GM12878 (cell line): Measurements from ENCODE around the gene DOCK2. TPM values are rescaled to one million over a fixed set of nuclear protein-coding genes. Genes with fewer than 3 reads are reported as not detected.

Source experiments
- ATAC-seq: fragments of 200-7000 bp; cut with Tn5 transposase; 3 replicates; pipeline ENCODE4 v1.9.1; 2020; ENCODE audit warnings: mild to moderate bottlenecking, moderate library complexity
- BruUV-seq: library from RNA; stranded (reverse); fragments of 400-500 nt; replicated peaks from 2 replicates; lab custom pipeline; 2021; lab: Mats Ljungman, UMichigan
- CTCF ChIA-PET: fragments of 300-600 bp; sonication (Branson Sonifier 250); formaldehyde crosslinking; extraction: SDS; loops from one replicate; lab custom pipeline; 2021; ENCODE audit warnings: inconsistent platforms; lab: Yijun Ruan, JAX
- POLR2A ChIA-PET: fragments of 350-600 bp; formaldehyde crosslinking; extraction: SDS; loops from one replicate; lab custom pipeline; 2021; ENCODE audit warnings: inconsistent platforms; lab: Charles Lee
- RAD21 ChIA-PET: fragments of 300-600 bp; sonication (Branson Sonifier 250); formaldehyde crosslinking; loops from one replicate; lab custom pipeline; 2023; ENCODE audit warnings: antibody characterized with exemption; ENCODE audit not compliant: unreplicated experiment; lab: Charles Lee
- SMC1A ChIA-PET: fragments of 300-600 bp; sonication (Branson Sonifier 250); formaldehyde crosslinking; loops from one replicate; lab custom pipeline; 2023; ENCODE audit not compliant: unreplicated experiment, uncharacterized antibody; lab: Charles Lee
- DNase-seq: peaks from one replicate; pipeline ENCODE4 v3.0.0-alpha.2; 2011; ENCODE audit warnings: low read depth, low spot score
- FAIRE-seq: peaks from 3 replicates; lab custom pipeline; 2011; peaks lifted over from hg19 to GRCh38; lab: Jason Lieb, UNC
- H2AFZ ChIP-seq: 2 replicates; pipeline ENCODE4 v1.6.0; 2011; ENCODE audit warnings: low read depth, low read length, control low read depth; ENCODE audit not compliant: control insufficient read depth
- H3K27ac ChIP-seq: 2 replicates; pipeline ENCODE4 v1.5.1; 2011; ENCODE audit warnings: control low read depth; ENCODE audit not compliant: control insufficient read depth, insufficient read depth
- H3K27me3 ChIP-seq, 2 experiments: replicated peaks in 1 of 2; 2 replicates each; pipeline versions ENCODE4 v1.6.0 to v1.6.1; 2011; ENCODE audit warnings: low read length in 1 of 2; ENCODE audit not compliant: control insufficient read depth in 2 of 2, insufficient read depth in 2 of 2
- H3K36me3 ChIP-seq, 2 experiments: 2 replicates each; pipeline ENCODE4 v1.5.1; 2011; ENCODE audit warnings: low read length in 1 of 2; ENCODE audit not compliant: control insufficient read depth in 2 of 2, insufficient read depth in 2 of 2
- H3K4me1 ChIP-seq: 2 replicates; pipeline ENCODE4 v1.6.1; 2011; ENCODE audit warnings: mild to moderate bottlenecking, low read length, moderate library complexity, mixed read lengths; ENCODE audit not compliant: control insufficient read depth, insufficient read depth
- H3K4me2 ChIP-seq: 2 replicates; pipeline ENCODE4 v1.6.0; 2011; ENCODE audit warnings: control low read depth; ENCODE audit not compliant: control insufficient read depth, insufficient read depth
- H3K4me3 ChIP-seq: fragments of 200-600 bp; sonication (generic); 2 replicates; pipeline ENCODE4 v1.5.1; 2016
- H3K79me2 ChIP-seq: 2 replicates; pipeline ENCODE4 v1.6.0; 2011; ENCODE audit warnings: low read length; ENCODE audit not compliant: control insufficient read depth, insufficient read depth
- H3K9ac ChIP-seq: 2 replicates; pipeline ENCODE4 v1.8.0; 2011; ENCODE audit warnings: low read length, control low read depth, mixed read lengths; ENCODE audit not compliant: control insufficient read depth, insufficient read depth
- H3K9me3 ChIP-seq: replicated peaks from 3 replicates; pipeline ENCODE4 v1.5.1; 2011; ENCODE audit warnings: mild to moderate bottlenecking, low read length; ENCODE audit not compliant: control insufficient read depth, insufficient read depth
- H4K20me1 ChIP-seq: 2 replicates; pipeline ENCODE4 v1.6.0; 2011; ENCODE audit not compliant: control insufficient read depth, insufficient read depth
- ASH2L ChIP-seq: fragments of 300-600, 200-600 bp; sonication (generic); IDR thresholded peaks from 2 replicates; pipeline ENCODE4 v1.6.1; 2017; ENCODE audit warnings: low read depth, mild to moderate bottlenecking, borderline replicate concordance
- DPF2 ChIP-seq: fragments of 450-650 bp; IDR thresholded peaks from 2 replicates; pipeline ENCODE4 v1.6.1; 2017; ENCODE audit warnings: mild to moderate bottlenecking
- EGR1 ChIP-seq, 2 experiments: IDR thresholded peaks; 1 replicate in 1 of 2; 2 replicates in 1 of 2; pipeline ENCODE4 v1.6.1; 2011 to 2012; ENCODE audit warnings: low read depth in 2 of 2, low read length in 2 of 2, borderline replicate concordance in 1 of 2, mild to moderate bottlenecking in 1 of 2, moderate library complexity in 1 of 2
- EZH2 ChIP-seq: IDR thresholded peaks from 2 replicates; pipeline ENCODE4 v1.6.1; 2012; ENCODE audit warnings: low read depth, mild to moderate bottlenecking, control low read depth, inconsistent platforms, low read length, borderline replicate concordance; ENCODE audit not compliant: control insufficient read depth
- HCFC1 ChIP-seq: fragments of 150-350 bp; IDR thresholded peaks from 2 replicates; pipeline ENCODE4 v1.6.1; 2014; ENCODE audit warnings: low read length
- HDAC6 ChIP-seq: fragments of 200-600 bp; sonication (generic); IDR thresholded peaks from one replicate; pipeline ENCODE4 v1.8.0; 2017; ENCODE audit warnings: antibody characterized with exemption; ENCODE audit not compliant: unreplicated experiment
- HDGF ChIP-seq: fragments of 450-650 bp; IDR thresholded peaks from 2 replicates; pipeline ENCODE4 v1.6.1; 2016; ENCODE audit warnings: antibody characterized with exemption
- IRF4 ChIP-seq: IDR thresholded peaks from 2 replicates; pipeline ENCODE4 v1.6.1; 2011; ENCODE audit warnings: low read depth, low read length
- MLLT1 ChIP-seq: fragments of 450-650 bp; IDR thresholded peaks from 2 replicates; pipeline ENCODE4 v1.6.1; 2016; ENCODE audit warnings: mild to moderate bottlenecking
- NKRF ChIP-seq: fragments of 450-650 bp; conservative IDR thresholded peaks from 2 replicates; pipeline ENCODE4 v1.6.1; 2017; ENCODE audit warnings: mild to moderate bottlenecking, moderate library complexity
- NR2F1 ChIP-seq: fragments of 450-650 bp; conservative IDR thresholded peaks from 2 replicates; pipeline ENCODE4 v1.6.1; 2017; ENCODE audit warnings: mild to moderate bottlenecking
- TBL1XR1 ChIP-seq: IDR thresholded peaks from 2 replicates; pipeline ENCODE4 v1.6.1; 2012; ENCODE audit warnings: low read depth, low read length, improper control_type of control experiment
- WGBS: methylation state at CpG from one replicate; pipeline ENCODE4 v1.1.6; 2016; ENCODE audit warnings: low lambda C conversion rate; ENCODE audit not compliant: insufficient replicate concordance, insufficient coverage; ENCODE audit errors: missing lambda C conversion rate; 5-methylcytosine and 5-hydroxymethylcytosine counted together
- in situ Hi-C: fragments of 300-500 bp; cut with MboI; formaldehyde crosslinking; loops from 9 replicates; pipeline ENCODE4 v1.14.3; 2018; ENCODE audit warnings: mixed read lengths
- intact Hi-C: fragments of 100-400 bp; cut with micrococcal nuclease; formaldehyde crosslinking; loops from one replicate; pipeline ENCODE4 v1.14.2; 2022; ENCODE audit not compliant: unreplicated experiment
- polyA plus RNA-seq, 11 experiments: library from polyadenylated mRNA; depleted of rRNA in 4 of 11; unstranded in 6 of 11; stranded (reverse) in 5 of 11; fragments of >200 nt; fragmentation: Nextera tagmentation in 4 of 11; fragmentation: Illumina TruSeq in 1 of 11; extraction: Ambion mirVana in 4 of 11; extraction: Trizol in 1 of 11; gene quantifications; 1 replicate in 1 of 11; 2 replicates in 10 of 11; pipeline versions ENCODE4 v1.2.1 to v1.2.3, GENCODE V29; 2011 to 2016; ENCODE audit warnings: inconsistent platforms in 2 of 11, missing spikeins in 2 of 11, low read depth in 1 of 11
- total RNA-seq, 4 experiments: library from RNA; depleted of rRNA in 3 of 4; stranded (reverse); fragments of >200 nt in 3 of 4; fragmentation: Illumina TruSeq in 1 of 4; extraction: Trizol in 1 of 4; gene quantifications; 2 replicates each; pipeline versions ENCODE4 v1.2.1 to v1.2.3, GENCODE V29; 2013 to 2021

Gene DOCK2
- total and polyA plus RNA-seq, 10 of the 15 experiments (the other 5 are each of a cell fraction or from before 2014, with no cell fraction given): 34.2 to 192 (median 118) TPM

- WGBS: 89% methylated on average over 3 of the region's 3 CpGs
- Histone ChIP-seq H3K27me3 (no peaks in the 10 kb centered on the region), H3K36me3 (peaks cover 10 to 31% of the 10 kb centered on the region in 2 experiments), H3K9me3 (no peaks in the 10 kb centered on the region), H3K27ac (no peak overlapping the region), H3K79me2 (no peaks in the 10 kb centered on the region), H3K4me2 (no peak overlapping the region), H3K9ac (no peak overlapping the region), H3K4me3 (no peak overlapping the region), H4K20me1 (no peaks in the 10 kb centered on the region), H3K4me1 (peaks cover 26% of the 10 kb centered on the region), H2AFZ (no peak overlapping the region)
- ATAC-seq (no peak), FAIRE-seq (no peak), DNase-seq (no peak)
- RAD21 ChIA-PET: no interaction called here
- BruUV-seq: no TSS peak
- SMC1A ChIA-PET: interaction anchor here (1.3 to 6.6 kb wide), 6 partner anchors 8 to 140 kb away, joined by 3 to 39 read pairs (median 4); partner anchors contain the start of gene INSYN2B
- POLR2A ChIA-PET: interaction anchor here (0.6 to 1.0 kb wide), 2 partner anchors 19 to 315 kb away, joined by 3 read pairs; no protein-coding TSS in a partner anchor
- CTCF ChIA-PET: interaction anchor here (0.7 to 1.3 kb wide), 4 partner anchors 16 to 251 kb away, joined by 3 to 5 read pairs (median 4); no protein-coding TSS in a partner anchor
- TF ChIP-seq TBL1XR1: no peak
- TF ChIP-seq IRF4: no peak
- no peak for TF ChIP-seq HDAC6
- TF ChIP-seq HDGF: no peak
- no peak for TF ChIP-seq EGR1 (IDR thresholded peaks at IDR 0.05; ENCODE audit: borderline replicate concordance in 1 of 2, low read depth in 2 of 2, low read length in 2 of 2)
- TF ChIP-seq NKRF: no peak
- no peak for TF ChIP-seq DPF2
- no peak for TF ChIP-seq MLLT1
- TF ChIP-seq ASH2L: no peak
- TF ChIP-seq NR2F1: no peak
- TF ChIP-seq EZH2: no peak
- no peak for TF ChIP-seq HCFC1
- in situ Hi-C loops (no loop called here), intact Hi-C loops (no loop called here)
These were observed 203.3 kb downstream of the DOCK2 start for GRCh38 chr5:169840405-169840804.
